ENCODE measurements around the gene TBC1D10A. TPM values are rescaled to one million over a fixed set of nuclear protein-coding genes. Genes with fewer than 3 reads are reported as not detected.
A peak's percentile ranks its signal among the peaks of the same experiment; 100 is the strongest.

Gene TBC1D10A
- total RNA-seq, 1 experiment from 2014 or later = 8.4 TPM

GRCh38 chr22:30243661-30244060 lies 83.1 kb downstream of the TBC1D10A start:
- H3K9me3 Mint-ChIP-seq = no peaks in the 10 kb centered on the region
- H3K4me3 Mint-ChIP-seq = no peak overlapping the region
- Histone ChIP-seq H4K5ac (ENCODE audit: insufficient read length, low read depth, low read length) (no peak overlapping the region), H3K4me2 (ENCODE audit: insufficient read depth, insufficient read length, low read length) (no peak overlapping the region), H3K79me2 (ENCODE audit: insufficient read depth, low read length) (no peaks in the 10 kb centered on the region), H3K79me1 (ENCODE audit: insufficient read depth, low read depth, low read length, poor library complexity, severe bottlenecking) (no peaks in the 10 kb centered on the region), H3K14ac (ENCODE audit: insufficient read depth, low read length) (no peak overlapping the region), H3K23ac (ENCODE audit: insufficient read length, low read depth, low read length) (no peak overlapping the region), H3K23me2 (ENCODE audit: insufficient read length, low read depth, low read length, poor library complexity, severe bottlenecking) (peaks cover 9% of the 10 kb centered on the region), H3T11ph (ENCODE audit: low read length) (no peak overlapping the region), H2BK12ac (ENCODE audit: insufficient read length, low read depth, low read length) (no peak overlapping the region), H2BK120ac (ENCODE audit: low read depth, low read length, poor library complexity, severe bottlenecking) (no peak overlapping the region), H2BK20ac (ENCODE audit: low read depth, low read length, poor library complexity, severe bottlenecking) (no peak overlapping the region), H4K20me1 (ENCODE audit: control insufficient read depth, insufficient read depth, insufficient read length) (peaks cover 3% of the 10 kb centered on the region), H3K4ac (ENCODE audit: low read depth, low read length) (no peak overlapping the region), H3K56ac (ENCODE audit: insufficient read length, low read depth, low read length) (no peak overlapping the region), H3K4me1 (ENCODE audit: insufficient read depth, low read length) (no peaks in the 10 kb centered on the region), H2BK5ac (ENCODE audit: insufficient read length, low read length) (no peak overlapping the region), H3K27ac (ENCODE audit: insufficient read length, low read depth, low read length) (no peak overlapping the region), H4K8ac (replicated peaks; ENCODE audit: insufficient read length, low read depth, low read length) (no peak overlapping the region), H3K27me3 (ENCODE audit: insufficient read depth, low read length) (no peaks in the 10 kb centered on the region), H2BK15ac (ENCODE audit: low read depth, low read length) (no peak overlapping the region), H3K9ac (ENCODE audit: extremely low read depth, insufficient read length, low read length) (no peak overlapping the region), H2AK5ac (ENCODE audit: insufficient read length, low read length) (no peak overlapping the region), H2AFZ (ENCODE audit: low read length) (no peak overlapping the region), H3K9me3 (ENCODE audit: control insufficient read depth, low read depth, low read length) (no peaks in the 10 kb centered on the region), H3K18ac (ENCODE audit: insufficient read length, low read depth, low read length) (no peak overlapping the region), H4K91ac (ENCODE audit: insufficient read length, low read depth, low read length) (no peak overlapping the region)
- H3K27me3 Mint-ChIP-seq (ENCODE audit: low read depth) = peaks cover 9% of the 10 kb centered on the region
- no peak for DNase-seq
- peaks cover 0 to 20% (median 7%) of the 10 kb centered on the region in 3 experiments; a peak in 4 of 7 replicates for H3K36me3 Mint-ChIP-seq (ENCODE audit: insufficient read depth in 1 of 3, low read depth in 3 of 3)
- H3K4me1 Mint-ChIP-seq = peaks cover 32 to 36% of the 10 kb centered on the region in 2 experiments
- WGBS (ENCODE audit: extremely low coverage, insufficient read length, low lambda C conversion rate) = no CpG with 5 or more reads among the region's 22 CpGs
- peak overlapping the region in 1 of 3 experiments; percentile 80; a peak in 1 of 7 replicates for H3K27ac Mint-ChIP-seq
- TF ChIP-seq CTCF (conservative IDR thresholded peaks at IDR 0.05) = no peak

Other genes with a start within 250 kb of the TBC1D10A start
- gene HORMAD2, start 246.5 kb downstream of the TBC1D10A start, total RNA-seq (2021) = not detected in 2 replicates
- gene LIF, start 80.2 kb downstream of the TBC1D10A start, total RNA-seq (2021) = 4.3 and 6.1 TPM in 2 replicates
- gene OSM, start 60.1 kb downstream of the TBC1D10A start, total RNA-seq (2021) = not detected in 2 replicates
- gene CASTOR1, start 37.4 kb downstream of the TBC1D10A start, total RNA-seq (2021) = 8.8 and 11.0 TPM in 2 replicates
- 211 and 225 TPM in 2 replicates for gene SF3A1, start 30.0 kb upstream of the TBC1D10A start, total RNA-seq (2021)
- gene CCDC157, start 30.1 kb upstream of the TBC1D10A start, total RNA-seq (2021) = 4.3 and 4.8 TPM in 2 replicates
- gene RNF215, start 60.5 kb upstream of the TBC1D10A start, total RNA-seq (2021) = 22.6 and 24.5 TPM in 2 replicates
- 8.2 and 8.5 TPM in 2 replicates for gene SEC14L2, start 70.1 kb upstream of the TBC1D10A start, total RNA-seq (2021)
- 46.8 and 56.8 TPM in 2 replicates for gene MTFP1, start 98.8 kb upstream of the TBC1D10A start, total RNA-seq (2021)
- not detected in 2 replicates for gene SEC14L3, start 145.1 kb upstream of the TBC1D10A start, total RNA-seq (2021)
- 0.09 and 0.17 TPM in 2 replicates for gene SEC14L4, start 178.8 kb upstream of the TBC1D10A start, total RNA-seq (2021)
- gene SEC14L6, start 219.8 kb upstream of the TBC1D10A start, total RNA-seq (2021) = 0.46 and 1.1 TPM in 2 replicates
- gene GAL3ST1, start 247.7 kb upstream of the TBC1D10A start, total RNA-seq (2021) = 5.1 TPM in 2 replicates

Data from H9 (cell line).